ENCODE data around the gene SLC22A12. TPM values are rescaled to one million over a fixed set of nuclear protein-coding genes. Genes with fewer than 3 reads are reported as not detected.
A peak's percentile ranks its signal among the peaks of the same experiment; 100 is the strongest.

Gene SLC22A12
- total and polyA plus RNA-seq, 12 donors, result not detected

DNA sequence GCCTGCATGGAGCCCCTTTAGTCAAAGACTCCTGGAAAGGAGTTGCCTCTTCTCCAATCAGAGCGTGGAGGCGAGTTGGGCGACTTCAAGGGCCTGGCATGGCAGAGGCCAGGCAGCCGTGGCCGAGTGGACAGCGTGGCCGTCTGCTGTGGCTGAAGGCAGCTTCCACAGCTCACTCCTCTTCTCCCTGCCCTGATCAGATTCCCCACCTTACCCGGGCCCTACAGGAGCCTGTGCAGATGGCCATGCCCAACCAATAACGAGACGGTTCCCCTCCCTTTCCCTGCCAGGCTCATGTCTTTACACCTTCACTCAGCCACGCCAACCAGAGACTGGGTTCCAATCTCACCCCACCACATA, 20.0 kb upstream of the SLC22A12 start:
- H3K4me1 ChIP-seq, result peaks cover 0 to 11% (median 4%) of the 10 kb centered on the region in 9 donors
- no peak overlapping the region for H3K27ac ChIP-seq
- no peaks in the 10 kb centered on the region for H3K9me3 ChIP-seq
- H3K4me3 ChIP-seq, result no peak overlapping the region
- DNase-seq, result no peak
- intact Hi-C loops (cut with DNase I), result no loop called here
- H3K27me3 ChIP-seq, result peaks cover 0 to 6% (median 0%) of the 10 kb centered on the region in 7 donors
- H3K36me3 ChIP-seq, result no peaks in the 10 kb centered on the region
- no peak for ATAC-seq
- WGBS, 2 donors, result 86 to 95% methylated on average over 11 of the region's 11 CpGs
- TF ChIP-seq, protein P1, sequence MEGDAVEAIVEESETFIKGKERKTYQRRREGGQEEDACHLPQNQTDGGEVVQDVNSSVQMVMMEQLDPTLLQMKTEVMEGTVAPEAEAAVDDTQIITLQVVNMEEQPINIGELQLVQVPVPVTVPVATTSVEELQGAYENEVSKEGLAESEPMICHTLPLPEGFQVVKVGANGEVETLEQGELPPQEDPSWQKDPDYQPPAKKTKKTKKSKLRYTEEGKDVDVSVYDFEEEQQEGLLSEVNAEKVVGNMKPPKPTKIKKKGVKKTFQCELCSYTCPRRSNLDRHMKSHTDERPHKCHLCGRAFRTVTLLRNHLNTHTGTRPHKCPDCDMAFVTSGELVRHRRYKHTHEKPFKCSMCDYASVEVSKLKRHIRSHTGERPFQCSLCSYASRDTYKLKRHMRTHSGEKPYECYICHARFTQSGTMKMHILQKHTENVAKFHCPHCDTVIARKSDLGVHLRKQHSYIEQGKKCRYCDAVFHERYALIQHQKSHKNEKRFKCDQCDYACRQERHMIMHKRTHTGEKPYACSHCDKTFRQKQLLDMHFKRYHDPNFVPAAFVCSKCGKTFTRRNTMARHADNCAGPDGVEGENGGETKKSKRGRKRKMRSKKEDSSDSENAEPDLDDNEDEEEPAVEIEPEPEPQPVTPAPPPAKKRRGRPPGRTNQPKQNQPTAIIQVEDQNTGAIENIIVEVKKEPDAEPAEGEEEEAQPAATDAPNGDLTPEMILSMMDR (IDR thresholded peaks at IDR 0.05), result no peak

DNA sequence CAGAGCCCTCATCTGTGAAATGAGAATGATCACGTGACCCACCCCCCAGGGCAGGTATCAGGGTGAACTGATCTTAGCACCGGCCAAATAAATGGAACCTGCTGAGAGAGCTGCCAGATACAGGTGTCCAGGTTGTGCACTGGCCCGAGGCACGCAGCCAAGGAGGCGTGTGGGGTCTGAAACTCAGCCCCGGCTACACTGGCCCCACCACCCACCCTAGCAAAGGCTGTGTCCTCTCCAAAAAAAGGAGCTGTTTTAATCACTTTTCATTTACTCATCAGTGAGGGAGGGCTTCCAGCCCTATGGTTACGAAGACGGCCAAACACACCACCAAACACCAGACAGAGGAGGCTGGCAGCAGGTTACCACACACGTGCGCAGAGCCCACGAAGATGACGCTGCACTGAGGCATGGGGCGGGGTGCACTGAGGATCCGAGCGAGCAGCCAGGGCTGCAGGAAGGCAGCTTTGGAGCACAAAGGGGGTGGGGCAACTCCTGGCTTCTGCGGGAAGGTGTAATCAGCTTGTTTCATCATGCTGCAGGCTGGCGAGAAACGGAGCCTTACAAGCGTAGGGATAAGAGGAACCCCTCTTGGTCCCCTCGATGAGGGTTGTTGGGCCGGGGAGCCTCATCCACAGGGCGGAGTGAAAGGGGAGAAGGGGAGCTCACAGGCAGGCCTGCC, 19.5 kb upstream of the SLC22A12 start:
- Histone ChIP-seq H3K27me3 (peaks cover 0 to 6% (median 0%) of the 10 kb centered on the region in 7 donors), H3K4me3 (no peak overlapping the region), H3K27ac (no peak overlapping the region), H3K36me3 (no peaks in the 10 kb centered on the region), H3K9me3 (no peaks in the 10 kb centered on the region), H3K4me1 (peaks cover 0 to 7% (median 0%) of the 10 kb centered on the region in 9 donors)
- intact Hi-C loops (cut with DNase I), result no loop called here
- TF ChIP-seq, protein P1 (IDR thresholded peaks at IDR 0.05), result no peak
- WGBS, 2 donors, result 67 to 69% methylated on average over 22 of the region's 22 CpGs
- peak in 1 of 8 donors; percentile 12 for ATAC-seq
- no peak for DNase-seq

DNA sequence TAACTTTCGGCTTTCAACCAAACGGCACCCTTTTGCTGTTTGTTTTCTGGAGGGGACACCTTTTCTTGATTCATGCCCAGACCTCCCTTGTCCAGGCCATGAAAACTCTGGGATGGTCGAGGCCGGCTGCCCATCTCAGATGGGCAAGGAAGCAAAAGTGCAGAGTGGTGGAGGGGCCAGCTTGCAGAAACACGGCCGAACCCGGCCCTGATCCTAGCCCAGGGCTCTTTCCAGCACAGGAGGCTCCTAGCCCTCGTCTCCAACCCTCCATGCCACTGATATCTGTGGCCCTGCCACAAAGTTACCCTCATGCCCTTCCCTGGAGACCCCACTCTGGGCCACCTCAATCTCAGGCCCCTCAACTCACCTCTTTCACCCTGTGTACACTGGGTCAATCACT, 18.9 kb upstream of the SLC22A12 start:
- WGBS, 2 donors, result 81 to 87% methylated on average over 8 of the region's 8 CpGs
- ATAC-seq (no peak), DNase-seq (no peak)
- H3K9me3 ChIP-seq, result no peaks in the 10 kb centered on the region
- intact Hi-C loops (cut with DNase I), result no loop called here
- no peaks in the 10 kb centered on the region for H3K36me3 ChIP-seq
- H3K27me3 ChIP-seq, result peaks cover 0 to 10% (median 0%) of the 10 kb centered on the region in 7 donors
- no peak overlapping the region for H3K4me3 ChIP-seq
- no peak overlapping the region for H3K27ac ChIP-seq
- H3K4me1 ChIP-seq, result peaks cover 0 to under 1% (median 0%) of the 10 kb centered on the region in 9 donors
- TF ChIP-seq, protein P1 (IDR thresholded peaks at IDR 0.05), result no peak

DNA sequence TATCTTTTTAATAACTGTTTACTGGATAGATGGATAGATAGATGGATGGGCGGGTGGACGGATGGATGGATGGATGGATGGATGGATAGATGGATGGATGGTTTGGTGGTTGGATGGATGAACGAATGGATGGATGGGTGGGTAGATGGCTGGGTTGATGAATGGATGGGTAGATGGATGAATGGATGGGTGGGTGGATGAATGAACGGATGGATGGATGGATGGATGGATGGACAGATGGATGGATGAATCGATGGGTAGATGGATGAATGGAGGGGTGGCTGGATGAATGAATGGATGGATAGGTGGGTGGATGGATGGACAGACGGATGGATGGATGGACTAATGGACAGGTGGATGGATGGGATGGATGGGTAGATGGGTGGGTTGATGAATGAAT, 13.8 kb upstream of the SLC22A12 start:
- no peak for ATAC-seq
- WGBS, 2 donors, result 88 to 92% methylated on average over 6 of the region's 6 CpGs
- intact Hi-C loops (cut with DNase I), result no loop called here
- Histone ChIP-seq H3K4me1 (peaks cover 0 to 3% (median 0%) of the 10 kb centered on the region in 9 donors), H3K9me3 (no peaks in the 10 kb centered on the region), H3K4me3 (no peak overlapping the region), H3K27me3 (peaks cover 0 to 4% (median 0%) of the 10 kb centered on the region in 7 donors), H3K27ac (no peak overlapping the region), H3K36me3 (no peaks in the 10 kb centered on the region)
- DNase-seq, result no peak
- TF ChIP-seq, protein P1 (IDR thresholded peaks at IDR 0.05), result no peak

Measured in heart right ventricle (tissue), 16 donors.